HFFc6 (cell line): Measurements from ENCODE around the gene MYO3B. TPM values are rescaled to one million over a fixed set of nuclear protein-coding genes. Genes with fewer than 3 reads are reported as not detected.
"Not testable (repeated sequence)": the region's sequence is repeated elsewhere in the genome, so short reads cannot be mapped to it uniquely, and the experiment has no call there.

Experiments used
- DNase-seq: peaks from one replicate; pipeline ENCODE4 v3.0.0-alpha.2; 2018
- H3K27ac Mint-ChIP-seq: 2 replicates; pipeline ENCODE4 v1.8.0; 2020; ENCODE audit warnings: mild to moderate bottlenecking, mixed read lengths
- H3K27me3 Mint-ChIP-seq: 2 replicates; pipeline ENCODE4 v1.8.0; 2021; ENCODE audit warnings: mild to moderate bottlenecking, moderate library complexity, mixed read lengths; ENCODE audit not compliant: insufficient read depth
- H3K36me3 Mint-ChIP-seq: 2 replicates; pipeline ENCODE4 v1.8.0; 2021; ENCODE audit warnings: low read depth, mixed read lengths
- H3K4me1 Mint-ChIP-seq: 2 replicates; pipeline ENCODE4 v1.8.0; 2020; ENCODE audit warnings: low read depth, mixed read lengths
- H3K4me3 Mint-ChIP-seq: 2 replicates; pipeline ENCODE4 v1.8.0; 2020; ENCODE audit warnings: mild to moderate bottlenecking, moderate library complexity, mixed read lengths
- H3K9me3 Mint-ChIP-seq: 2 replicates; pipeline ENCODE4 v1.8.0; 2020; ENCODE audit warnings: mild to moderate bottlenecking, mixed read lengths
- CTCF ChIP-seq: fragments of 200-600 bp; sonication (generic); IDR thresholded peaks from 2 replicates; pipeline ENCODE4 v1.5.0; 2021; ENCODE audit warnings: antibody characterized with exemption, mild to moderate bottlenecking
- total RNA-seq, 6 experiments: library from RNA; stranded (reverse); fragmentation: NEBNext Ultra II Directional; extraction: Animal tissue kit (Norgen Biotek cat#: 25700); gene quantifications; 2 replicates in 1 of 6; 3 replicates in 5 of 6; pipeline ENCODE4 v1.2.3, GENCODE V29; 2021

The MYO3B gene
- total RNA-seq, 6 experiments from 2014 or later, result not detected

GRCh38 chr2:170270278-170270864 is 92.4 kb downstream of the MYO3B start:
- Mint-ChIP-seq H3K27me3 (peaks cover 3% of the 10 kb centered on the region; the same call in 1 of the 2 replicates), H3K9me3 (peaks cover 4% of the 10 kb centered on the region; the same call in 1 of the 2 replicates), H3K4me1 (no peaks in the 10 kb centered on the region), H3K4me3 (no peak overlapping the region), H3K27ac (no peak overlapping the region), H3K36me3 (no peaks in the 10 kb centered on the region)
- TF ChIP-seq CTCF, result no peak
- DNase-seq, result no peak

- H3K4me1 Mint-ChIP-seq, result no peaks in the 10 kb centered on the region
- no peaks in the 10 kb centered on the region for H3K36me3 Mint-ChIP-seq
- no peak for DNase-seq
Measured at GRCh38 chr2:170271340-170271739, 93.4 kb downstream of the MYO3B start.

GRCh38 chr2:170276056-170276455 is 98.1 kb downstream of the MYO3B start:
- H3K36me3 Mint-ChIP-seq, result no peaks in the 10 kb centered on the region
- peaks cover 7% of the 10 kb centered on the region; the same call in 1 of the 2 replicates for H3K9me3 Mint-ChIP-seq
- no peak for TF ChIP-seq CTCF
- no peaks in the 10 kb centered on the region for H3K4me1 Mint-ChIP-seq
- H3K4me3 Mint-ChIP-seq, result no peak overlapping the region
- no peak for DNase-seq
- H3K27me3 Mint-ChIP-seq, result no peaks in the 10 kb centered on the region; the same call in 1 of the 2 replicates
- no peak overlapping the region for H3K27ac Mint-ChIP-seq

More at GRCh38 chr2:170271340-170271739, 93.4 kb downstream of the MYO3B start:
- Mint-ChIP-seq H3K27ac (no peak overlapping the region), H3K27me3 (peaks cover 3% of the 10 kb centered on the region; the same call in 1 of the 2 replicates), H3K4me3 (no peak overlapping the region), H3K9me3 (peaks cover 4% of the 10 kb centered on the region; the same call in 1 of the 2 replicates)
- no peak for TF ChIP-seq CTCF

- peaks cover 17% of the 10 kb centered on the region; the same call in 1 of the 2 replicates for H3K9me3 Mint-ChIP-seq
- H3K36me3 Mint-ChIP-seq, result no peaks in the 10 kb centered on the region
- H3K27me3 Mint-ChIP-seq, result no peaks in the 10 kb centered on the region; the same call in 1 of the 2 replicates
- H3K4me3 Mint-ChIP-seq, result no peak overlapping the region
- no peak for TF ChIP-seq CTCF
- no peak for DNase-seq
- no peak overlapping the region for H3K27ac Mint-ChIP-seq
- H3K4me1 Mint-ChIP-seq, result no peaks in the 10 kb centered on the region
Measured at GRCh38 chr2:170276925-170277629, 99.1 kb downstream of the MYO3B start.

- Mint-ChIP-seq H3K27ac (no peak overlapping the region), H3K9me3 (peaks cover 17% of the 10 kb centered on the region; the same call in 1 of the 2 replicates), H3K4me3 (no peak overlapping the region), H3K36me3 (no peaks in the 10 kb centered on the region), H3K27me3 (no peaks in the 10 kb centered on the region), H3K4me1 (no peaks in the 10 kb centered on the region)
- no peak for TF ChIP-seq CTCF
- DNase-seq, result no peak
Measured at GRCh38 chr2:170277951-170278350, 100.0 kb downstream of the MYO3B start.

- H3K4me3 Mint-ChIP-seq, H3K27ac Mint-ChIP-seq, H3K36me3 Mint-ChIP-seq, H3K4me1 Mint-ChIP-seq, DNase-seq, H3K27me3 Mint-ChIP-seq: not testable (repeated sequence)
- H3K9me3 Mint-ChIP-seq, result peaks cover 17% of the 10 kb centered on the region; the same call in 1 of the 2 replicates
Measured at GRCh38 chr2:170279615-170280014, 101.7 kb downstream of the MYO3B start.
